ENCODE measurements around the gene HEPN1. TPM values are rescaled to one million over a fixed set of nuclear protein-coding genes. Genes with fewer than 3 reads are reported as not detected.

HEPN1 gene
- total RNA-seq, 1 experiment from 2014 or later: not detected

GRCh38 chr11:124930799-124931198 lies 11.7 kb downstream of the HEPN1 start (continued):
- TF ChIP-seq NFYB (CRISPR knock-in tag; conservative IDR thresholded peaks at IDR 0.05; ENCODE audit: low read depth): no peak
- TF ChIP-seq NR3C1 (CRISPR knock-in tag; conservative IDR thresholded peaks at IDR 0.05; ENCODE audit: low read depth): no peak
- TF ChIP-seq SMAD3 (CRISPR knock-in tag; IDR thresholded peaks at IDR 0.05; ENCODE audit: borderline replicate concordance): no peak
- no peak for TF ChIP-seq FOXK1 (CRISPR knock-in tag; IDR thresholded peaks at IDR 0.05)
- TF ChIP-seq CREB1 (CRISPR knock-in tag; IDR thresholded peaks at IDR 0.05): no peak

- DNase-seq (ENCODE audit: low spot score) (no peak), ATAC-seq (peak; percentile 34; the same call in 1 of the 2 replicates)
- Mint-ChIP-seq H3K27me3 (ENCODE audit: low read depth) (peaks cover 33% of the 10 kb centered on the region), H3K36me3 (no peaks in the 10 kb centered on the region), H3K4me1 (0 out of 2 replicates have a peak, but pooled peaks cover 2% of the 10 kb centered on the region), H3K4me3 (no peak overlapping the region), H3K9me3 (no peaks in the 10 kb centered on the region), H3K27ac (no peak overlapping the region)
- ChIA-PET POLR2A (no interaction called here), CTCF (interaction anchor here (0.6 to 2.1 kb wide), 12 partner anchors 9 to 1781 kb away, joined by 3 to 15 read pairs (median 4); partner anchors contain the start of genes CCDC15, ROBO3 and TMEM218)
- no peak for TF ChIP-seq ATF3 (CRISPR knock-in tag; conservative IDR thresholded peaks at IDR 0.05)
- no peak for TF ChIP-seq ZBTB43 (CRISPR knock-in tag; IDR thresholded peaks at IDR 0.05)
- TF ChIP-seq MXD4 (CRISPR knock-in tag; IDR thresholded peaks at IDR 0.05; ENCODE audit: borderline replicate concordance): no peak
- TF ChIP-seq OVOL2 (CRISPR knock-in tag; IDR thresholded peaks at IDR 0.05; ENCODE audit: borderline replicate concordance): no peak
- TF ChIP-seq ZNF423 (CRISPR knock-in tag; IDR thresholded peaks at IDR 0.05): no peak
- TF ChIP-seq EMX1 (CRISPR knock-in tag; IDR thresholded peaks at IDR 0.05): no peak
- no peak for TF ChIP-seq ZNF425 (CRISPR knock-in tag; conservative IDR thresholded peaks at IDR 0.05)
- no peak for TF ChIP-seq CREB1 (CRISPR knock-in tag; IDR thresholded peaks at IDR 0.05)
- no peak for TF ChIP-seq USF2 (CRISPR knock-in tag; IDR thresholded peaks at IDR 0.05)
- no peak for TF ChIP-seq SMAD3 (CRISPR knock-in tag; IDR thresholded peaks at IDR 0.05; ENCODE audit: borderline replicate concordance)
- no peak for TF ChIP-seq AFF4 (CRISPR knock-in tag; IDR thresholded peaks at IDR 0.05; ENCODE audit: borderline replicate concordance)
- no peak for TF ChIP-seq MAX (CRISPR knock-in tag; IDR thresholded peaks at IDR 0.05)
- TF ChIP-seq HMGA2 (CRISPR knock-in tag; IDR thresholded peaks at IDR 0.05): no peak
- TF ChIP-seq ZNF138 (CRISPR knock-in tag; conservative IDR thresholded peaks at IDR 0.05): no peak
- no peak for TF ChIP-seq STAT6 (CRISPR knock-in tag; conservative IDR thresholded peaks at IDR 0.05; ENCODE audit: low read depth)
- no peak for TF ChIP-seq ZNF671 (CRISPR knock-in tag; IDR thresholded peaks at IDR 0.05)
- no peak for TF ChIP-seq PREB (CRISPR knock-in tag; IDR thresholded peaks at IDR 0.05; ENCODE audit: borderline replicate concordance)
Observed at GRCh38 chr11:124934862-124935547, 16.0 kb downstream of the HEPN1 start.
